LNCAP (cell line): Measurements from ENCODE around the gene ANKS1A.

Experiments used
- CTCF ChIP-seq: fragments of 450-650 bp; IDR thresholded peaks from 2 replicates; pipeline ENCODE4 v1.5.1; 2017; ENCODE audit warnings: mild to moderate bottlenecking

ANKS1A gene

GRCh38 chr6:35089935-35090505 is 201.0 kb downstream of the ANKS1A start:
- TF ChIP-seq CTCF = no peak

GRCh38 chr6:35090734-35091133 is 201.7 kb downstream of the ANKS1A start:
- TF ChIP-seq CTCF = no peak

GRCh38 chr6:35091346-35092083 is 202.5 kb downstream of the ANKS1A start:
- TF ChIP-seq CTCF = no peak

- TF ChIP-seq CTCF = no peak
These were observed 203.5 kb downstream of the ANKS1A start for GRCh38 chr6:35092362-35093117.

GRCh38 chr6:35093118-35093445 is 204.0 kb downstream of the ANKS1A start:
- TF ChIP-seq CTCF = no peak

- TF ChIP-seq CTCF = no peak
These were observed 204.7 kb downstream of the ANKS1A start for GRCh38 chr6:35093783-35094182.

- TF ChIP-seq CTCF = no peak
These were observed 205.1 kb downstream of the ANKS1A start for GRCh38 chr6:35094183-35094582.
